HG02884 (cell line): Measurements from ENCODE around the gene ZBTB40.
A peak's percentile ranks its signal among the peaks of the same experiment; 100 is the strongest.

Source experiments
- ATAC-seq: cut with Tn5 transposase; IDR thresholded peaks from one replicate; pipeline ENCODE4 v1.9.1; 2021; ENCODE audit warnings: mild to moderate bottlenecking, moderate library complexity; ENCODE audit not compliant: unreplicated experiment

Gene ZBTB40, protein sequence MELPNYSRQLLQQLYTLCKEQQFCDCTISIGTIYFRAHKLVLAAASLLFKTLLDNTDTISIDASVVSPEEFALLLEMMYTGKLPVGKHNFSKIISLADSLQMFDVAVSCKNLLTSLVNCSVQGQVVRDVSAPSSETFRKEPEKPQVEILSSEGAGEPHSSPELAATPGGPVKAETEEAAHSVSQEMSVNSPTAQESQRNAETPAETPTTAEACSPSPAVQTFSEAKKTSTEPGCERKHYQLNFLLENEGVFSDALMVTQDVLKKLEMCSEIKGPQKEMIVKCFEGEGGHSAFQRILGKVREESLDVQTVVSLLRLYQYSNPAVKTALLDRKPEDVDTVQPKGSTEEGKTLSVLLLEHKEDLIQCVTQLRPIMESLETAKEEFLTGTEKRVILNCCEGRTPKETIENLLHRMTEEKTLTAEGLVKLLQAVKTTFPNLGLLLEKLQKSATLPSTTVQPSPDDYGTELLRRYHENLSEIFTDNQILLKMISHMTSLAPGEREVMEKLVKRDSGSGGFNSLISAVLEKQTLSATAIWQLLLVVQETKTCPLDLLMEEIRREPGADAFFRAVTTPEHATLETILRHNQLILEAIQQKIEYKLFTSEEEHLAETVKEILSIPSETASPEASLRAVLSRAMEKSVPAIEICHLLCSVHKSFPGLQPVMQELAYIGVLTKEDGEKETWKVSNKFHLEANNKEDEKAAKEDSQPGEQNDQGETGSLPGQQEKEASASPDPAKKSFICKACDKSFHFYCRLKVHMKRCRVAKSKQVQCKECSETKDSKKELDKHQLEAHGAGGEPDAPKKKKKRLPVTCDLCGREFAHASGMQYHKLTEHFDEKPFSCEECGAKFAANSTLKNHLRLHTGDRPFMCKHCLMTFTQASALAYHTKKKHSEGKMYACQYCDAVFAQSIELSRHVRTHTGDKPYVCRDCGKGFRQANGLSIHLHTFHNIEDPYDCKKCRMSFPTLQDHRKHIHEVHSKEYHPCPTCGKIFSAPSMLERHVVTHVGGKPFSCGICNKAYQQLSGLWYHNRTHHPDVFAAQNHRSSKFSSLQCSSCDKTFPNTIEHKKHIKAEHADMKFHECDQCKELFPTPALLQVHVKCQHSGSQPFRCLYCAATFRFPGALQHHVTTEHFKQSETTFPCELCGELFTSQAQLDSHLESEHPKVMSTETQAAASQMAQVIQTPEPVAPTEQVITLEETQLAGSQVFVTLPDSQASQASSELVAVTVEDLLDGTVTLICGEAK

DNA sequence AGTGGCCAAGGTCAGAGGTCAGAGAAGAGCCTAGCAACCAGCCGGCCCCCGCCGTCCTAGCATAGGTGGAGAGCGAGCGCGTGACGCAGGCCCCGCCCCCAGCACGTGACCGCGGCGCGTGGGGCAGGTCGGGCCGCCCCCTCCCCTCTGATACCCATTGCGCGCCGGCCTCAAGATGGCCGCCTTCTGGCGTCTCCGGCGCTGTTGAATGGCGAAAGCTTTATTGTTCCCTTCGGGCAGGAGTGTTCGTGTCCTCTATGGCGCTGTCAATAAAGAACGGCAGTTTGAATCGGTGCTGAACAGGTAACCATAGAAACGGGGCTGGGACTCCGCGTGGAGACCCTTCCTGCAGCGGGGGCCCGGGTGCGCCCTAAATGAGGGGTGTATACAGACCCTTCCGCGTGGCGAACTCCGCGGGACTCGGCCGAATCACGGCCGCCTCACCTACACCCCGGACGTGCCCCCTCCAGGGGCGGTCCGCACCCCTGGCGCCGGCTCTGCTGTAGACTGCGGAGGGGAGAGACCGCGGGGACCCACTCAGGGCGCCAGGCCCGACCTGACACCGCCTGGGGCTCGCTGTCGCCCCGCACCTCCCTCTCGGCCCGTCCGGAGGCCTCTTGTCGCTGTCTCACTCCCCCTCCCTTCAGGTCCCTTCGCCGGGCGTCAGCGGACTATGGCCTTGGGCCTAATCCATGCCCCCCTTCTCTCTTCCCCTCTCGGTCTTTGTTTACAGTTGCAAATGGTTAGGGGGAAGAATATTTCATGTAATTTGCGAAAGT, at the start of gene ZBTB40:
Gene ZBTB40, plus strand, starts transcription at position 150 of the 779 bp plus-strand sequence. CDS start 38,098 bp downstream, outside the sequence.
- ATAC-seq = peak; percentile 89

DNA sequence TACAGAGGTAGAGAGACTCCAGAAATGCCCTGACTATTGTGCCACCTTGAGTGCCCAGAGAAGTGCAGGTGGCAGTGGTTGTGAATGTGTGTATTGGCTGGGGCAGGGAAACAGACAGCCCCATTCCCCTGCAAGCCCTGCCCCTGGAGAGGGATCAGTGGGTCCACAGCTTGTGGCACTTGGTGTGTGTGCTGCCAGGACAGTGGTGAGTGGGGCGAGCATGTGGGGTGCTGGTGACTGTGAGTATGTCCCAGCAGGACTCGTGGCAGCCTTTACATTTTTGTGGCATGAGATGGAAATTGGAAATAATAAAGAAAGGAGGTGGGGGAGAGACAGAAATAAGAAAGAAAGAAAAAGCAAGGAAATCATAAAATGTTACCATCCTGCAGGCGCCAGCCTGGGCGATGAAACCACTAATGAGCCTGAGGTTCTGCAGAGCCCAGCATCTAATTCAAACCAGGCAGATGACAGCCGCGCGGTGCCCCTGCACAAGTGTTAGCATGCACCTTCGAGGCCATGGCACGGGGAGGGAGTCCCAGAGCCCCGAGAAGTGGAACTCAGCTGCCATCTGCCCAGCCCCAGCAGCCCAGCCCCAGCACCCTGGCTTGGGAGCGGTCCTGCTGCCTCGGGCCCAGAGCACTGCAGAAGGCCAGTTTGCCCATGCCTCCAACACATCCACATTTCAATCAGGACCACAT, 49.1 kb upstream of the ZBTB40 start:
- no peak for ATAC-seq

DNA sequence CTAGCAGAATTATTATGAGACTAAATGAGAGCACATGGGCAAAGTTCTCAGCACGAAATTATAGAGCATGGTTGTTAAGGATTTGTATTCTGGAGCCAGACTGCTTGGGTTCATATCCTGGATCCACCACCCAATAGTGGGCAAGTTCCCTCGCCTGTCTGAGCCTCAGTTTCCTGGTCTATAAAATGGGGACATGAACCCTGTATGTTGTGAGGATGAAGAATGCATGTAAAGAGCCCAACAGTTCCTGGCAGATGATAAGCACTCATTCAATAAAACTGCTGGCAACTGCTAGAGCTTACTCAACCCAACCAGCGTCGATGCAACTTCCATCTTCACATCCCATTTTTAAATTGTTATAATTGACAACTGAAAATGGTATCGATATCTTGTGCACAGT, 47.2 kb upstream of the ZBTB40 start:
- no peak for ATAC-seq

DNA sequence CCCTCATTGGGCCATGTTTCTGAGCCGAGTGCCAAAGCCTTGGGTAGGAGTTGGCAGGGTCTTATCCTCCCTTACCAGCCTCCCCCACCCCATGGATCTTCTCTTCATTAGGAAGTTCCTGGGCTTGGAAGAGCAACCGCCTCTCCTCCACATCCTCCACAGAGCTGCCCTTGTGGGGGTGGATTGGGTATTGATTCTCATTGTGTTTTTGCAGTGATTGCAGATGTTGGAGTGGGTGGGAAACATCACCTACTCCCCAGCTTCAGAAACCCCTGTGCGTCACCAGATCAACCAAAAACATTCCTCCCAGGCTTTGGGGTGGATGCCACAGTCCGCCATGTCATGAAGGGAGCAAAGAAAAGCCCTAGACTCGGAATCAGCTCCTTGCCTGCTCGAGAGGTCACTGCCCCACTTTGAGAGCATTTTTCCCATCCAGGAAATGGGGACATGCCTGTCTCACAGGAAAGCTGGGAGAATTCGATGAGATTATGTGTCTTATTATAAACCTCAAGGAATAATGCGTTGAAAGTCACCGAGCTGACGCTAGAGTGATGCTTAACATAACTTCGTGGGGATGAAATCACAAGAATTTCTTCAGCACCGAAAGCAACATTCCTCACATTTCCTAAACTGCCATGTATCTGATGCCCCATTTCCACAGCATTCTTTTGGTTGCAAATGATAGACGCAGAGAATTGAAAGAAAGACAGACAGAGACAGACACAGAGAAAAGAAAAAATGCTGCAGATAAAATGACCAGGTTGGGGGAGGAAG, 44.7 kb upstream of the ZBTB40 start:
- no peak for ATAC-seq

DNA sequence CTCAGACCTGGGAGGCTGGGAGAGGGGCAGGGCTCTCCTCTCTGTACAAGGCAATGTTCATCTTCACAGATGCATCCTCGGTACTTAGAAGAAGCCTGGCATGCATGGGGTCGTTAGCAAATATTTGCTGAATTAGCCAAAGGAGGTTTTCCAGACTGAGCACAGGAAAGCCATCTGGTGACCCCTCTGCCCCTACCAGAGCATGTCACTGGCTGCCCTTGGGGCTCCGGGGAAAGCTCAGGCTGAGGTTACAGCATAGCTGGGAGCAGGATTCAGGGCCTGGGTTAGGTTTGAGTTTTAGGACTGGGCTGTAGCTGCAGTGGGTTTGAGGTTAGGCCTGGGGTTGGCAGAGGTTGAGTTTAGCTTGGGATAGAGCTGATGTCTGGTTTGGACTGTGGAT, 43.4 kb upstream of the ZBTB40 start:
- no peak for ATAC-seq

DNA sequence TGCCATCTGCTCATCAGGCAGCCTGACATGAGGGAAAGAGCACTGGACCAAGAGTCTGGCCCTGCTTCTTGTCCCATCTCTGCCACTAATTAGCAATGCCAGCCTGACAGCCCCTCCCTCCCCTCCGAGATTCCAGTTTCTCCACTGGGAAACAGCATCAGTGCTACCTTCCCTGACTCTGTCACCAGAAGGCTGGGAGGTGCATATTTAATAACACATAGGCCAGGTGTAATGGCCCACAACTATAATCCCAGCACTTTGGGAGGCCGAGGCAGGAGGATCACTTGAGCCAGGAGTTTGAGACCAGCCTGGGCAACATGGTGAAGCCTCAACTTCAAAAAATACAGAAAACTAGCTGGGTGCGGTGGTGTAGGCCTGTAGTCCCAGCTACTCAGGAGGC, 41.2 kb upstream of the ZBTB40 start:
- no peak for ATAC-seq

DNA sequence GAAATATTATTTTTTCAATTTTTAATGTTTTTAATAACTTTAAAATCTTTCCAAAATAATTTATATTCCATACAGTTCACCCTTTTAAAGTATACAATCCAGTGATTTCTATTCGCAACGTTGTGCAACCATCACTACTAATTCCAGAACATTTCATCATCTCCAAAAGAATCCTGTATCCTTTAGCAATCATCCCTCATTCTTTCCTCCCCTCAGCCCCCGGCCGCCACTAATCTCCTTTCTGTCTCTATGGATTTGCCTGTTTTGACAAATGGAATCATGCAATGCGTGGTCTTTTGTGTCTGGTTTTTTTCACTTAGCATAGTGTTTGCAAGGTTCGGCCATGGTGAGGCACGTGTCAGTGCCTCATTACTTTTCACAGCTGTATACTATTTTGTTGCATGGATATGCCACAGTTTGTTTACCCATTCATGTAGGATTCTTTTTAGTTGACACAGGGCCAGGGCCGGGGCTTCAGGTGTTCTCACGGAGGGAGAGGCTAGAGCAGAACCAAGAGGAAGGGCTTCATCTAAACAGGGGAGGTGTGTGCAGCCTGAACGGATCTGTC, 40.6 kb upstream of the ZBTB40 start:
- ATAC-seq = no peak

DNA sequence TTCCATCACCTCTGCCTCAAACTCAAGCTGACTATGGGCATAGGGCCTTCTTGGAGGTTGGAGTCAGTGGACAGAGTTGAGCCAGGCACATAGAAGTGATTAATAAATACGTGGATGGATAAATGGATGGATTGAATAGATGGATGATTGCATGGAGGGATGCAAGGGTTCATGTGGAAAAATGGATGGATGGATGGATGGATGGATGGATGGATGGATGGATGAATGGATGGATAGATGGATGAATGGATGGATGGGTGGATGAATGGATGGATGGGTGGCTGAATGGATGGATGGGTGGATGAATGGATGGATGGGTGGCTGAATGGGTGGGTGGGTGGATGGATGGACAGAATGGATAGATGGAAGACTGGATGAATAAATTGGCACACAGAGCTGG, 40.1 kb upstream of the ZBTB40 start:
- no peak for ATAC-seq

DNA sequence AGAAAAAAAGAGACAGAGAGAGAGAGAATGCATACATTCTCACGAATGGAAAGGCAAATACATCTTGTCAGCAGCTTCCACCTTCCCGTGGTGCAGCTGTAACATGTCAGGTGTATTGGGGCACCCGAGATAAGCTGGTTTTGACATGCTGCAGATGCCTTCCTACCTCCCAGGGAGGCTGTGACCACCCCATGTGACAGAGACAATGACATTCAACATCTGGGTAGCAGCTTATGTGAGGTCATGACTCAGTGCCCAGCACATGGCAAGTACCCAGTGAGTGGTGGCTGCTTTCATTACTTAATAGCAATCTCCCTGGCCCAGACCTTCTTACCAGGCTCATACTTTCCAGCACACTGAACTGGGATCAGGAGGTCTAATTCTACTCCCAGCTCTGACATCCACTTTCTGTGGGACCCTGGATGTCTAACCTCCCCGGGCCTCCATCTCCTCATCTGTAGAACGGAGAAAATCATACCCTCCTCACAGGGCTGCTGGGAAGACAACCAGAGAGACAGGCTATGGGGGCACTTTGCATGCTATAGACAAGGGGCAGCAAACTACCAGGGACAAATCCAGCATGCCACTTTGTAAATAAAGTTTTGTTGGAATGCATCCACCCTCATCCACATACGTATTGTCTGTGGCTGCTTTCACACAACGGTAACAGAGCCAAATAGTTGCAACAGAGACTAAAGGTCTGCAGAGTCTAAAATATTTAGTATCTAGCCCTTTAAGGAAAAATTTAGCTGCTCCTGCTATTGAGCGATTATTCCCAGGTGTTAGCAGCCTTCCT, 38.5 kb upstream of the ZBTB40 start:
- no peak for ATAC-seq

DNA sequence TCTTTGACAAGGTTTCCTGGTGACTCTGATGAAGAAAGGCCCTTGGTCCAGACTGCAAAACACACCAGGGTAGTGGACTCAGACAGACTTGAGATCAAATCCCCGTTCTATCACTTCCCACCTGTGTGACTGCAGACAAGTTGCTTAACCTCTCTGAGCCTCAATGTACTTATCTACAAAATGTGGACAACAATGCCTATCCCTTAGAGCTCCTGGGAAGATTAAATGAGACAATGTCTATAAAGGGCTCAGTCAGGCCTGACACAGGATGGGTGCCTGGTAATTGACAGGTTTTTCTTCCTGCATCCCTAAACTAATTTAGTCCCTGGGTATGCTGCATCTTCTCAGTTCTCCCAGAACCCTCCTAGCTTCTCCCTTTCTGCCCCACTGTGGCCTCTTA, 37.9 kb upstream of the ZBTB40 start:
- ATAC-seq = no peak

DNA sequence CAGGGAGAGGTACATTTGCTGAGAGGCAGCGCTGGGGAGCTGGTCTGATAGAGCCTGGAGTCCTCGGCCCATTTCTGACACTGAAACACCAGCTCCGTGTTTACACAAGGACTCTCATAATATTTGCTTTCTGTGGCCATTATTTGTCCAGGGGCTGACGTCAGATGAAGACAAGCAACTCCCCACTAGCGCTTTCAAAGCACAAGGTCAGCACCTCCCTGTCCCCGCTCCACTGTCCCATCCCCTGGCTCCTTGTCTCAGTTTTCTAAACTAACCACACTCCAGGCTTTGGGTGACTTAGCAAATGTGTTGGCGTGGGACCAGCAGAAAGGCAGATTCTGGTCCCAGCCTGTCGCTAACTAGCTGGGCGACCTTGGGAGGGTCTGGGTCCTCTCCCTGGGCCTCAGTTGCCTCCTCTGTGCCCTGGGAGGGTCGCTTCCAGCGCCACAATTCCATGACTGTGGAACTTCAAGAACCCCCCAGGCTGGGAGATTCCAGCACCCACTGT, 37.4 kb upstream of the ZBTB40 start:
- no peak for ATAC-seq

DNA sequence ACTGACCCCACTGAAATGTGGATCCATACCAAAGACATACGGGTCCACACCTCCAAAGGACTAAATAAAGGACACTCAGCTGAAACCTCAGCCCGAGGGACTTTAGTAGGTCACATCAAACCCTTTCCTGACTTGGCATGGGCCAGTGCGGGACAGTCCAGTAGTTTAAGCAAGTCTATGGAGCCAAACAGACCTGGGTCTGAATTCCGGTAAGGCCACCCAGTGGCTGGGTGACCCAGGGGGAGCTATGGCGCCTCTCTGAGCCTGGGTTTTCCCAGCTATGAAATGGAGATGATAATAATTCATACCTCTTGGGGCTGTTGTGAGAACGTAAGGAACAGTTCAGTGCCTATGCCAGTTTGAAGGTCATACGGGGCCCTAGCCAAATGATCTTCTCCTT, 36.2 kb upstream of the ZBTB40 start:
- no peak for ATAC-seq

DNA sequence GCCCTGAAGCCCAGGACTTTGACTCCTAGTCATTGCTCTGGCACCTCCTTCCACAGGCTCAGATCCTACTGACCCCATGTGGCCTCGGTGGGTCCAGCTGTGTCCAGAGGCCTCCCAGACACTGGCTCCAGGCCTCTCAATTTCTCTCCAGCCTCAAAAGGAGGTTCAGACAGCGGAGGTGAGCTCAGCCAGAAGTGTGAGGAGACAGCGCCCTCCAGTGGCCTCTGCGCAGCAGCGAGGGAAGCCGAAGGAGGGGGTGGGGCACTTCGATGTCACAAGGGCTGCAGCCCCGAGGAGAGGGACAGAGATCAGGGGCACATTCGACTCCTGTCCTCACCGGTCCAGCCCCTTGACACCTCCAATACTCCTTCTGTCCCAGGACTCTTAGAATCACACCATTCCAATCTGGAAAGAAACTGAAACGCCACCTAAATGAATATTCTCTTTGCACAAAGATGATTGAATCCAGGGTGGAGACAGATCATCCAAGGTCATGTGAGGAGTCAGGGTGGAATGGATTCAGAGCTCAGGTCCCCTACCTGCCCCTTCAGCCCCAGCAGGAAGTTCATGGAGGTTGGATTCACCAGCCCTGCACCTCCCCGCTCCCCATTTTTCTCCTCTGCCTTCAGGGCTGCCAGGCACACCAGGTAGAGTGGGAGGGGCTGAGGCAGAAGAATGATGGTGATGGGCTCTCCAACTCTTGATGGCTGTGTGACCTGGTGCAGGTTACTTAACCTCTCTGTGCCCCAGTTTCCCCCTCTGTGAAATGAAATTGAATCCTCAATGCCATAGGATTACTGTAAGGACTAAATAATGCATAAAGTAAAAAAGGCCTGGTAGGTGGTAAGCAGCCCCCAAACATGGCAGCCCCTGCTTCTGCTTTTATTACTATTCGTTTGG, 34.8 kb upstream of the ZBTB40 start:
- no peak for ATAC-seq

DNA sequence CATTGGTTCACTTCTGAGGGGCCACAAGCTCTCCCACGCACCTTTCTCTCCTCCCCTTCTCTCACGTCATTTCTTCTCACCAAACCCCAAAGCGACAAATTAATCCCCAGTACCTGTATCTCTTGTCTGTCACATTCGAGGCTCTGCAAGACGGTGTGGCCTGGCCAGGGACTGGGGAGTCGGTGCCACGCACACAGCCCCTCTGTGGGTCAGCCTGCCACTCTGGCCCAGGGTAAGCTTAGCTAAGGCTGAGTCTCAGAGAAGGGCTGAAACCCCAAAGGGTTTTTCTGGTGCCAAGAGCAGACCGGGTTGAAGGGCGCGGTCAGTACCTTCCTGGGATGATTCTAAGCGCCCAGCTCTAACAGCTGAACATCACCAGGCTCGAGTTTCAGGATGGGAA, 34.2 kb upstream of the ZBTB40 start:
- ATAC-seq = no peak

DNA sequence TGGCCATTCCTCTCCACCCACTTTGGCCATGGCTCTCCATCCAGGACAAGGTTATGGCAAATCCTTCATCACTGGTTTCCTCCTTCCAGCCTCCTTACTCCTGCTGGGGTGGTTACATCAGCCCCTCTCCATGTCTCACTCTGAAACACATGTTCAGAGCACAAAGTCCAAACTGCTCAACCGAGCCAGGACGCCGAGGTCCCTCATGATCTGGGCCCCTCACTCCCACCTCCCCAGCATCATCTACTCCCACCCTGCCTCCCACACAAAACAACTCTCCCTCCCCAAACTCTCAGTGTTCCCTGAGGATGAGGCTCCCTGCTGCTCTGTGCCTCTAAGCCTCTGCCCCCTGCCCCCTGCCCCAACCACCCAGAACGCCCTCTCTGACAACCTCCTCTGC, 33.3 kb upstream of the ZBTB40 start:
- no peak for ATAC-seq

DNA sequence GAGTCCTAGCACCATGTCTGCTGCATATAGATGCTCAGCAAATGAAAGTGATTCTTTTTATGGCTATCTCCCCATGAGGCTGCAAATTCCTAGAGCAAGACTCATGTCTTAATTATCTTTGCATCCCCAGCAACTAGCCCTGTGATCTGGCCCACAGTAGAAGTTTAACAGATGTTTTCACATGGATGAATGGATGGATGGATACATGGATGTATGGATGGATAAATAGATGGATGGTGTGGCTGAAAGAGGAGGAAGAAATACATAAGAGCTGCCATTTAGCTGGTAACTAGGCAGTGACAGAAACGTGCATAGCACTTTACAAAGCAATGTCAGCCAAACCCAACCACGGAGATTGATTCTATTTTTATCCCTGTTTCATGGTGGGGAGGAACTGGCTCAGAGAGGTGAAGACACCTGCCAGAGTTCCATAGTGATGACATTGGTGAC, 32.7 kb upstream of the ZBTB40 start:
- ATAC-seq = no peak
